Mesenteric fat pad (tissue), 1 donor: Measurements from ENCODE around the gene OR10K2. TPM values are rescaled to one million over a fixed set of nuclear protein-coding genes. Genes with fewer than 3 reads are reported as not detected.
"Not testable (repeated sequence)": the region's sequence is repeated elsewhere in the genome, so short reads cannot be mapped to it uniquely, and the experiment has no call there.

Experiments used
- DNase-seq: peaks from one replicate; pipeline ENCODE4 v3.0.0-alpha.2; 2020; ENCODE audit warnings: low spot score
- long read RNA-seq: library from polyadenylated mRNA; unstranded; transcript quantifications from one replicate; pipeline ENCODE4 v2.0.0, GENCODE V29; 2020
- total RNA-seq: library from RNA; stranded (reverse); fragmentation: NEBNext Ultra II Directional; extraction: Animal tissue kit (Norgen Biotek cat#: 25700); gene quantifications from one replicate; pipeline ENCODE4 v1.2.1, GENCODE V29; 2021
- donor health status: DM: yes; HTN: yes; CAD: no.

The OR10K2 gene
- total RNA-seq, result not detected
- long read RNA-seq, result 0 reads

- DNase-seq, result no peak
Observed at GRCh38 chr1:158426137-158426536, at the start of gene OR10K2. Gene OR10K2, minus strand, starts transcription at chr1:158426237. Its CDS starts 5,371 bp downstream, at chr1:158420866.

- no peak for DNase-seq
Observed at GRCh38 chr1:158471920-158472319, 45.9 kb upstream of the OR10K2 start, which contains the start of gene OR10R2. Gene OR10R2, plus strand, starts transcription at chr1:158472220. Its CDS starts 106 bp downstream, at chr1:158472326.

GRCh38 chr1:158461534-158461933, 35.5 kb upstream of the OR10K2 start, which contains the start of gene OR10K1:
Gene OR10K1, plus strand, starts transcription at chr1:158461834. Its CDS starts 3,728 bp downstream, at chr1:158465562.
- DNase-seq, result no peak

- no peak for DNase-seq
Observed at GRCh38 chr1:158458263-158458662, 32.2 kb upstream of the OR10K2 start.

GRCh38 chr1:158457246-158457645, 31.2 kb upstream of the OR10K2 start:
- no peak for DNase-seq

GRCh38 chr1:158454537-158454936, 28.5 kb upstream of the OR10K2 start:
- DNase-seq, result no peak

- DNase-seq, result no peak
Observed at GRCh38 chr1:158445376-158445775, 19.3 kb upstream of the OR10K2 start.

GRCh38 chr1:158434741-158435140, 8.7 kb upstream of the OR10K2 start:
- DNase-seq, result no peak

- not testable (repeated sequence) for DNase-seq
Observed at GRCh38 chr1:158430163-158430562, 4.1 kb upstream of the OR10K2 start.

GRCh38 chr1:158425027-158425426, 1.0 kb downstream of the OR10K2 start:
- no peak for DNase-seq

GRCh38 chr1:158422212-158422611, 3.8 kb downstream of the OR10K2 start:
- no peak for DNase-seq

- no peak for DNase-seq
Observed at GRCh38 chr1:158417586-158417985, 8.5 kb downstream of the OR10K2 start.

- DNase-seq, result no peak
Observed at GRCh38 chr1:158414651-158415345, 11.2 kb downstream of the OR10K2 start.

- DNase-seq, result no peak
Observed at GRCh38 chr1:158407092-158407491, 18.9 kb downstream of the OR10K2 start.

- no peak for DNase-seq
Observed at GRCh38 chr1:158400871-158401270, 25.2 kb downstream of the OR10K2 start.

- DNase-seq, result no peak
Observed at GRCh38 chr1:158398818-158399514, 27.1 kb downstream of the OR10K2 start, which contains the start of gene OR10T2. Gene OR10T2, minus strand, starts transcription at chr1:158399466. Its CDS starts 0 bp downstream, at chr1:158399466.

- DNase-seq, result no peak
Observed at GRCh38 chr1:158396646-158397045, 29.4 kb downstream of the OR10K2 start.

GRCh38 chr1:158393476-158393875, 32.6 kb downstream of the OR10K2 start:
- DNase-seq, result no peak

GRCh38 chr1:158391099-158391498, 34.9 kb downstream of the OR10K2 start:
- DNase-seq, result no peak

- DNase-seq, result no peak
Observed at GRCh38 chr1:158390331-158390730, 35.7 kb downstream of the OR10K2 start.

GRCh38 chr1:158374860-158375259, 51.2 kb downstream of the OR10K2 start:
- DNase-seq, result no peak

GRCh38 chr1:158374101-158374500, 51.9 kb downstream of the OR10K2 start:
- DNase-seq, result not testable (repeated sequence)
